HG02970 (cell line): ENCODE results near the gene CDX2.
A peak's percentile ranks its signal among the peaks of the same experiment; 100 is the strongest.
"Not testable (repeated sequence)": the region's sequence is repeated elsewhere in the genome, so short reads cannot be mapped to it uniquely, and the experiment has no call there.

Experiments
- ATAC-seq: cut with Tn5 transposase; IDR thresholded peaks from one replicate; pipeline ENCODE4 v1.9.1; 2021; ENCODE audit warnings: mild to moderate bottlenecking, moderate library complexity, moderate number of reproducible peaks; ENCODE audit not compliant: unreplicated experiment, low FRiP score

The CDX2 gene

DNA sequence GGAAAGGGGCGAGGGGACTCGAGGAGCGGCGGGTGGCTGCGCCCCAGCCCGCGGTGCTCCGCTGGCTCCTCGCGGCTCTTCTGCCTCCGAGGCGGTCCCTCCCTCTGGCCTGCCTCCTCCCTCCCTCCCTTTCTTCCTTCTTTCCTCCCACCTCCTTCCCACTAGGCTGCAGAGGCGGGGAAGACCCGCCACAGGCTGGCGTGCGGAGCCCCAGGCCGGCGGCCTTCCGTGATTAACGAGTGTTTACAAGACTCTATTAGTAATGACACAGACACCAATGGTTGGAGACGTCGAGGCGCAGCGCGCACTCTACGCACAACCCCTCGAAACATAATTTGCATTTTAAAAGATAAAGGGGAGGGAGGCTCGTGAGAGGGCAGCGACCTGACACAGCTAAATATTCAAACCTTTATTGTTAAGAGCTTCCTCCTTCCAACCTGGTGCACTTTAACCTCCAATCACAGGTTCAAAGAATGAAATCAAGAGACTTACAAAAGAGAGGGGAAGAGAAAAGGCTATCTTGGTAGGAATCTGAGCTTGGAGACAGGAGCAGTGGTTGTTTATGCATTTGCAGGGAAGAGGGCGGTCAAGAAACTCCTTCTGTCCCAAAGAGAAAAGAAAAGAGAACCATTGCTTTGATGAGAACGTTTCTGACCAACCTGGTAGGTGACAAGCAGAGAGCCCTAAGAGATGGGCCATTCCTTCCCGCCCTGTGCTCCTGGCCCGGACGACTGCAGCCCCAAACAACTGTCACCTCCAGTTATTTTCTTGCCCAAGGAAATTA is at the start of gene CDX2:
TSS of gene CDX2 (minus strand) at position 234 of the 784 bp plus-strand sequence. CDS start 309 bp downstream, outside the sequence.
- no peak for ATAC-seq

- ATAC-seq, result no peak
Measured at GRCh38 chr13:28014301-28014700, 45.2 kb upstream of the CDX2 start.

DNA sequence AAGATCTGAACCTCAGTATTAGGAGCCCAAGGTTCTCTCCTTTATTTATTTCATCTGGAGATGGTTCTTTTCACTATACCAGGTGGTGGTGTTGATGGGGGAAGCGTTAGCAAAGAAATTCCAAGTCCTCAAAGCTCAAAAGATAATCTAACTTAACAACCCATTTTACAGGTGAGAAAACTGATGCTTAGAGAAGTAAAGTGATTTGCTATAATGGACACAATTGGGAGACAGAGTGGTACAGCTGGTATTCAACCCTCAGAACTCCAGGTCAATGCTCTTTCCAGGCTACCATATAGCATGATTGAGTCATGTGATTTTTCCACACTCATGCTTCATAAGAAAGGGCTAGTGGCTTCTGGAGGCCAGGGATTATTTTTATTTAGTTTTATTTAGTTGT is 44.4 kb upstream of the CDX2 start:
- no peak for ATAC-seq

DNA sequence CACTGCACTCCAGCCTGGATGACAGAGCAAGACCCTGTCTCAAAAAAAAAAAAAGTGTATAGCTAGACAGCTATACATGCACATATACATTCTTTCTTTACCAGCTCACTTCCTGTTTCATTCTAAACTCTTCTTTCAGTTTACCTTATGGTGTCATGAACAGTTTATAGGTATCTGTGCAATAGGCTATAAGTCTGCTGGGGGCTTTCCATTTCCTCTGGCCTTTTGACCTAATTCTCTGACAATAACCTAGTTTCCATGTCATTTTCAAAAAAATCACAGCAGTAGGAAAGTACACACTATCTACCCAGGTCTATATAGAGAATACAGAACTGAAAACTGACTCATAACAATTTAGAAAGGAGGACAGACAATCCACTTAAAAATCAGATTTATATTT is 43.8 kb upstream of the CDX2 start:
- peak; percentile 70 for ATAC-seq

DNA sequence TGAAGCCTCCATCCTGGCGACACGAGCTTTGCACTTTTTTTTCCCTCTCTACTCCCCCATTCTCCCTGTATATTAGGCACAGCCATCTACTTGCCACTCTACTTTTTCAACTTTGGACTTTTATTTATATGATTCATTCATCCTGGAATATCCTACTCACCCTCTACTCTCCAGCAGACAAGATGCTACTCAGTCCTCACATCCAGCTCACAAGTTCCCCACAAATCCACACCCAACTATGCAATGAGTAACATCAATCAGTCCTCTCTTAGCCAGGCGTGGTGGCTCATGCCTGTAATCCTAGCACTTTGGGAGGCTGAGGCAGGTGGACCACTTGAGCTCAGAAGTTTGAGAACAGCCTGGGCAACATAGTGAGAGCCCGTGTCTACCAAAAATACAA is 43.3 kb upstream of the CDX2 start:
- ATAC-seq, result no peak

GRCh38 chr13:28010046-28010445 is 40.9 kb upstream of the CDX2 start:
- no peak for ATAC-seq

DNA sequence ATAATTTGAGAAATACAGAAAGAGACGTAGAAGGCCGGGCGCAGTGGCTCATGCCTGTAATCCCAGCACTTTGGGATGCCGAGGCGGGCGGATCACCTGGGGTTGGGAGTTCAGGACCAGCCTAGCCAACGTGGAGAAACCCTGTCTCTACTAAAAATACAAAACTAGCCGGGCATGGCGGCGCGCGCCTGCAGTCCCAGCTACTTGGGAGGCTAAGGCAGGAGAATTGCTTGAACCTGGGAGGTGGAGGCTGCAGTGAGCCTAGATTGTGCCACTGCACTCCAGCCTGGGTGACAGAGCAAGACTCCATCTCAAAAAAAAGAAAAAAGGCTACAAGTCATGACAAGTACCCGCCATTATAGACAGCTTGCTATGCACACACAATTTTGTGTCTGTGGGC is 35.9 kb upstream of the CDX2 start:
- ATAC-seq, result not testable (repeated sequence)

- ATAC-seq, result no peak
Measured at GRCh38 chr13:28002886-28003698, 34.0 kb upstream of the CDX2 start.

DNA sequence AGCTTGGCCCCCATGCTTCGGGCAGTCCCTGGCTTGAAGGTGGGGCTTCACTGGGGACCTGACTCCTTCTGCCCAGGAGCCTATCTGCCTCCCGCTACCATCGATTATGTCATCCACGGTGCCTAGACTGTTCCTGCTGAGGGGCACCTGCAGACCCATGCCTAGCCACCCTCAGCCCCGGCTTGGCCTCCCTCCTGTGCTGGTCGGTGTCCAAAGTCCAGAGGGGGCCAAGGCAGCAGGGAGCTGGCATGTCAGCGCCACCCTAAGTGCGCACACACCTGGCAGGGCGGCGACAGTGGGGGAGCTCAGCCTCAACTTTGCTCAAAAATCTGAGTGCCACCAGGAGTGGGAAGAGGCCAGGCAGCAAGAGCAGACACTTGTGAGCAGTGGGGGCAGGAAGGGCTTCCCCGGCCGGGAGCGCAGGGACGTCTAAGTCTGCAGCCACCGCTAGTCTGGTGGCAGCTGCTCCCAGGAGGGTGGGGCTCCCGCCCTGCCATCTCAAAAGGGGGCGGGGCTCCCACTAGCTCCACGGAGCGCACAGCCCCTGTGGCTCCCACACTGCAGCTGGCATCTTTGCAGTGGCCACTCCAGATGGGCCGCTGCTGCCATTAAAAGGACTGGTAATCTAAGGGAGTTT is 32.8 kb upstream of the CDX2 start:
- no peak for ATAC-seq

DNA sequence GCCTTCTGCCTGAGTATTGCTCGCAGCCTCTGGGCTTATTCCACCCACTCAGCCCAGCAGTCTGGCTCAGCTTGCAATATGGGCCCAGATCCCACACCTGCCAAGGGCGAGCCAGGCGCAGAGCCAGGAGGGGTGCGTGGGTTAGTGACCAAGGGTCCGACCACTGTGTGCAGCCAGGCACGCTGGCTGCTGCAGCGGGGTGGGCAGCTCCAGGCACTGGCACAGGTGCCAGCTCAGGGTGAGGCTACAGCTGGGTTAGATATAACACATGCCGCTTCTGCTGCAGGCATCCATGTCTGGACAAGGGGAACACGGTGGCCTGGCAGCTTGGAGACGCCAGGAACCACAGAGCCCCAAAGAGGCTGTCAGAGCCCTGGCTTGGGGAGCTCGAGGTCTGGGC is 31.9 kb upstream of the CDX2 start:
- ATAC-seq, result no peak

GRCh38 chr13:28000567-28000966 is 31.5 kb upstream of the CDX2 start:
- ATAC-seq, result no peak

DNA sequence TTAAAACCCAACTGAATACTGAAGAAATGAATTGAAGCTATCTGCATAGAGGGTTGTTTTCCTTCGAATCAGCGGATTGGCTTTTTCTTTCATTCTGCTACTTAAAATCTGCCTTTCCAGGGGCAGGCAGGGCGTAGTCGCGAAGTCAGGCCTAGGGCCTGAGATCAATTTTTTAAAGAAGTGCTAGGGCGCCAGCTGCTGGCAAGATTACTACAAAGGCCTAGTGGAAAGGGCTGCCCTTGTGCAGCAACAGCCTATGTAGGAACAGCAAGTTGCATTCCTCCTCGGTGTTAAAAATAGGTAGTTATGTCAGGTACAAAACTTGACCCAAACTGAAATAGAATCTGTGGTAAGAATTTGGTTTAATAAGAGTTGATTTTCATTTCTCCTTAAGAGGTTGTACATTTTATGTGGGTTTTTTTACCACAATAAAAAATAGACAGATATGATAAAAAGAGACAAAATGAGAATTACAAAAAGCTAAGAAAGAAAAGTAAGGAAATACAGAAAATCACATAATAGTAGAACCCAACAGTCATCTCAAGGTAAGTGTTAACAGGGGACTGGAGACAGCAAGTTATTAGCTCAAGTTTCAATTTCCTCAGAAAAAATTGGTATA is 28.9 kb upstream of the CDX2 start:
- ATAC-seq, result no peak

DNA sequence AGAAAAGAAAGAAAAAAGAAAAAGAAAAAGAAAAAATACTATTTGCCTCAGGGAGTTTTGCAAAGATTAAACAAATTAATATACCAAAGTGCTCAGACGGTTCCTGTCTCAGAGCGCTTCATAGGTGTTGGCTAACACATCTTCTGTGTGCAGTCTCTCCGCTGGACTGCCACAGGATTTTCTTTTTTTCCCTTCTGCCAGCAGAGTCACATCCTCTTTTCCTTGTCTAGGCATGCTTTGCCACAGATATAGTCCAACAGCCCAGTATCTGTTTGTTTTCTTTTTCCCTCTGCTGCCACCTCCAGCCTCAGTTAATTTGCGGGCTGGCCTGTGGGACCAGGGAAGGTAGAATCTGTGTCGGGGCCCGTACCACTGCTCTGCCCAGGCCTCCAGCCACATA is 22.8 kb upstream of the CDX2 start:
- ATAC-seq, result no peak

- no peak for ATAC-seq
Measured at GRCh38 chr13:27988520-27988919, 19.4 kb upstream of the CDX2 start, which contains the start of gene URAD. URAD (minus strand) TSS chr13:27988693; CDS start chr13:27988637, 56 bp downstream.

DNA sequence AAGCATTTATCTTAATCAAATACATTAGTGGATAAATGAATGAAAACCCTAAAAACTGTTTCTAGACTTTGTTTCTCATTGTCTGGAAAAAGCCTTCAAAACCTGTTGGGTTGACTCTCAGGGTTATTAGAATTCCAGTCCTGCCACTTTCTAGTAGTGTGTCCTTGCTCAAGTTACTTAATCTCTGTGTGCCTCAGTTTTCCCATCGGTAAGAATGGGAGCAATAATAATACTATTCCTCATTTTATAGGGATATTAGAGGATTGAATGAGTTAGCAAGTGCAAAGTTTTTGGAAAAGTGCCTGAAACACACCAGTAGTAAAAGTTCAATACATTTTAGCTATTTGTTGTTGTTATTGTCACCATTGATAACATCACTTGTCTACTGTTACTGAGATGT is 16.5 kb upstream of the CDX2 start:
- ATAC-seq, result no peak

GRCh38 chr13:27982361-27982760 is 13.2 kb upstream of the CDX2 start:
- ATAC-seq, result no peak

DNA sequence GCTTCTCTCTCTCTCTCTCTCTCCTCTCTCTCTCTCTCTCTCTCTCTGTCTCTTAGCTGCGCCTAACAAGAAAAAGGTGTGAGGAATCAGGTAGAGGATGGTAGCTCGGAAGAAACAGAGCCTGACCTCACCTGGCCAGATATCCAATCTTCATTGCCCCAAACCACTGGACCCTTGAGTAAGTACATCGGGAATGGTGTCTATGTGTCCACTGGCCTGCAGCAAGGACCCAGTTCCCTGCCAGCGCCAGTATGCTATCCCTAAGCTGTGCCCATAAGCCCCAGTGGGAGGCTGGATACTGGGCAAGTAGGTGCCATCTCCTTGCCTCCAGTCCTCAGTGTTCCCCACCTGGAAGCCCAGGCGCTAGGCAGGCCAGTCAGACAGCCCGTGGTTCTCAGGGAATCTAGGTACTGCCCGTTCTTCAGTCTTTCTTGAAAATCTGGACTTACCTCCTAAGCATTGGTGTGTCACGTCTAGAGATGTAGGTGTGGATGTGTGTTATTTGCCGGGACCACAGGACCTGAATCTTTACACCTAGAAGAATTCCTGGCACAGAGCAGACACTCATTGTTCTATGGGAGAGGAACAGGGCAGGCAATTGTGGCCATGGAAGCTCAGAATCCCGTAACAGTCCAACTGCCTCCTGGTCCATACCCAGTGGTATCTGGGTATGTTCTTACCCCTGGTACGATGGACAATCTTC is 12.0 kb upstream of the CDX2 start:
- ATAC-seq, result no peak

GRCh38 chr13:27980280-27980998 is 11.3 kb upstream of the CDX2 start:
- ATAC-seq, result no peak

DNA sequence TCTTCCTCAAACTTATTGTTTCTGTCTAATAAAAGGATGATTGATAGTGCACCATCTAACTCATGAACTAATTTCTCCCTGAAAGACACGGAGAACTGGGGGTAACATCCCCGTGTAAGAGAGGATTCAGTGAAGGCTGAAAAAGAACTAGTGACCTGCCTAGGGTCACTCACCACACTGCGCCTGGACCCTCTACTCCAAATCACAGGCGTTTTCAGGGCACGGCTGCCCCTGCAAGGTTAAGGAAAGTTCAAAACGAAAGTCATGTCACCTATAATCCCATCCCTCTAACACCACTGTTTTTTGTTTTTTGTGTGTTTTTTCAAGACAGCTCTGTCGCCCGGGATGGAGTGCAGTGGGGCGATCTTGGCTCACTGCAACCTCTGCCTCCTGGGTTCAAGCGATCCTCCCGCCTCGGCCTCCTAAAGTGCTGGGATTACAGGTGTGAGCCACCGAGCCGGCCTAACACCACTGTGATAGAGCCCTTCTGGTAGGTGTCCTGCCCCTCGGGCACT is 10.7 kb upstream of the CDX2 start:
- ATAC-seq, result no peak
